Central memory CD8-positive, alpha-beta T cell (primary cell): ENCODE results near the gene ACKR4.
"Not testable (repeated sequence)": the region's sequence is repeated elsewhere in the genome, so short reads cannot be mapped to it uniquely, and the experiment has no call there.

Source experiments
- ATAC-seq: fragments of 150-1000 bp; cut with Tn5 transposase; replicated peaks from 2 replicates; pipeline ENCODE4 v1.10.0; 2022; ENCODE audit warnings: mild to moderate bottlenecking, moderate FRiP score, moderate number of reproducible peaks; ENCODE audit not compliant: poor library complexity, severe bottlenecking; ENCODE audit errors: extremely low read depth
- DNase-seq, 2 donors: peaks; one replicate each; pipeline ENCODE4 v3.0.0; 2021; ENCODE audit warnings: low spot score in 2 of 2
- H3K27ac Mint-ChIP-seq: one replicate; pipeline ENCODE4 v1.8.0; 2022; ENCODE audit warnings: low read depth, mild to moderate bottlenecking, moderate library complexity, mixed read lengths
- H3K27me3 Mint-ChIP-seq: one replicate; pipeline ENCODE4 v1.8.0; 2022; ENCODE audit warnings: mixed read lengths
- H3K36me3 Mint-ChIP-seq: one replicate; pipeline ENCODE4 v1.8.0; 2022; ENCODE audit warnings: mild to moderate bottlenecking, moderate library complexity, mixed read lengths; ENCODE audit not compliant: insufficient read depth
- H3K4me1 Mint-ChIP-seq: one replicate; pipeline ENCODE4 v1.8.0; 2022; ENCODE audit warnings: mixed read lengths
- H3K4me3 Mint-ChIP-seq: one replicate; pipeline ENCODE4 v1.8.0; 2022; ENCODE audit warnings: mild to moderate bottlenecking, moderate library complexity, mixed read lengths
- H3K9me3 Mint-ChIP-seq: one replicate; pipeline ENCODE4 v1.8.0; 2022; ENCODE audit warnings: mixed read lengths

ACKR4 gene

DNA sequence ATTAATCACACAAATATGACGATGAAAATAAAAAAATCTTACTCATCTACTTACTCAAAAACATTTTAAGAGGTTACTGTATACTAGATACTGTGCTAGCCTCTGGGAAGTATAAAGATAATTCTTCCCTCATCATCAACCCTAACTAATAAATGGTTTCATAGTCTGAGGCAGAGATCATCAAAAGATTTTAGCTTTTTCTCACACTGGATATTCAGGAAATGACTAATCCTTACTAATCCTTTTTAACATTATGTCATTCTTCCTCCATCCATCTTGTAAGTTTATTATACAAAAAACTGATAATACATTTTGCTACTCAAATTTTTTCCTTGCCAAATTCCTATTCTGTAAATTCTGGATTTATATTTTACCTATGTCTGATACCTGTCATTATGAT lies 32.9 kb downstream of the ACKR4 start:
- peaks cover 17% of the 10 kb centered on the region for H3K36me3 Mint-ChIP-seq
- H3K27me3 Mint-ChIP-seq = no peaks in the 10 kb centered on the region
- H3K4me3 Mint-ChIP-seq = no peak overlapping the region
- no peaks in the 10 kb centered on the region for H3K4me1 Mint-ChIP-seq
- H3K27ac Mint-ChIP-seq = no peak overlapping the region
- ATAC-seq (no peak), DNase-seq (no peak)
- no peaks in the 10 kb centered on the region for H3K9me3 Mint-ChIP-seq

DNA sequence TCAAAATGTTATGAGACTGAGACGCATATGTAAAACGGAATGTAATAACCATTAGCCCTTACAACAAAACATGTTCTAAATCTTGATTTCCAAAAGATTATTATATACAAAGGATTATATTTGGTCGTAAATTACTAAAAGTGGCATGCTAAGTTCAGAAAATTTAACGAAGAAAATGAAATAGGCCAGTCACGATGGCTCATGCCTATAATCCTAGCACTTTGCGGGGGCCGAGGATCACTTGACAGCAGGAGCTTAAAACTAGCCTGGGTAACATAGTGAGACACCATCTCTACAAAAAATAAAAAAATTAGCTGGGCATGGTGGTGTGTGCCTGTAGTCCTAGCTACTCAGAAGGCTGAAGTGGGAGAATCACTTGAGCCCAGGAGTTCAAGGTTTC lies 33.5 kb downstream of the ACKR4 start:
- Mint-ChIP-seq H3K27ac (no peak overlapping the region), H3K36me3 (peaks cover 19% of the 10 kb centered on the region), H3K27me3 (no peaks in the 10 kb centered on the region), H3K9me3 (no peaks in the 10 kb centered on the region), H3K4me1 (no peaks in the 10 kb centered on the region), H3K4me3 (no peak overlapping the region)
- DNase-seq = no peak
- no peak for ATAC-seq

DNA sequence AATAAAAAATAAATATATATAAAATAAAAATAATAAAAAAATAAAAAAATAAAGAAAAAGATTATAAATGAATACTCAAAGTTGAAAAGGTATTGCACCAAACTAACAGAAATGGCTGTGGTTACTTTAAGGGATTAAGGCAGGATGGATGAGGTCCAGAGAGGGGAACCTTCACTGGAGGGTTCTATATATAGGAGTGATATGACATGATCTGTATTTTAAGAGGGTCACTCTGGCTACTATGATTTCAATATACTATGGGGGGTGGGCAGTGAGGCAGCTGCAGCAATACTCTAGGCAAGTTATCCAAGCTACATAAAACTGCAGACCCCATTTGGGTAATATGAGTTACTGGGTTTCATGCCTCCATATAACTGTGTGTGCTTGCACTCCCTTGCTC lies 38.0 kb downstream of the ACKR4 start:
- Mint-ChIP-seq H3K4me3 (no peak overlapping the region), H3K36me3 (peaks cover 20% of the 10 kb centered on the region), H3K4me1 (no peaks in the 10 kb centered on the region), H3K9me3 (no peaks in the 10 kb centered on the region), H3K27me3 (no peaks in the 10 kb centered on the region), H3K27ac (no peak overlapping the region)
- DNase-seq = no peak
- no peak for ATAC-seq

DNA sequence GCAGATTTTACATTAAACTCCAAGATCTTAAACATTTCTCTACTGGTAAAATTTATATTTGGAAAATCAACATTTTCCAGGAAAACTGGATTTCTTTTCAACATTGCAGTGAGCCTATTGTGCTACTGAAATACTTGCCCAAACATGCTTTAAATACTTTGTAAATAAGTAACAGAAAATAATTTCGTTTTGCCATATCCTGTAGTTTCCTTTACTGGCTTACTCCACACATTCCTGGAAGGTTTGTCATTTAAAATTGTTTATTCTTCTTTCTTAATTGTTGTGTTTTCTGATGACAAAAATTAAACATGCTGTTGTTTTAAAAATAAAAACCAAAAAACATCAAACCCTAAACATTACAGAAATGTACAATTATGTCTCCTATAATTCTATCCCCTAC lies 40.5 kb downstream of the ACKR4 start:
- Mint-ChIP-seq H3K4me1 (no peaks in the 10 kb centered on the region), H3K9me3 (no peaks in the 10 kb centered on the region), H3K27ac (no peak overlapping the region), H3K4me3 (no peak overlapping the region), H3K27me3 (no peaks in the 10 kb centered on the region), H3K36me3 (peaks cover 20% of the 10 kb centered on the region)
- no peak for DNase-seq
- no peak for ATAC-seq

DNA sequence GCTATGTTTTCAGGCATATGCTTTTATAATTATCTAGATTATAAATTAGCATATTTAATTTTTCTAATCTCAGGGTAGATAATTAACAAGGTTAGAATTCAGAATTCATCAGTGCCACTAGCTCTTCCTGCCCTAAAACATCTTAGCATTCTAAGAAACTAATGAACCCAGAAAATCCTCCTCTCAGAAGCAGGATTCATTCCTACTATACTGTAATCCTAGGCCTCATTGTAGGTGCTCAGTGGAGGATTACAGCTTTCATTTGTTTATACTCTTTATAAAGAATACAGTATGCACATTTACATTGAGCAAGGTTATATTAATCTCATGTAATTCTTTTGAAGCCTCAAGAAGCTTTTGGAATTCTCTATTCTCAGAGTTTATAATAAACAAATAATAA lies 41.6 kb downstream of the ACKR4 start:
- Mint-ChIP-seq H3K27ac (no peak overlapping the region), H3K27me3 (no peaks in the 10 kb centered on the region), H3K4me3 (no peak overlapping the region), H3K4me1 (no peaks in the 10 kb centered on the region), H3K9me3 (no peaks in the 10 kb centered on the region), H3K36me3 (peaks cover 17% of the 10 kb centered on the region)
- DNase-seq = no peak
- no peak for ATAC-seq

DNA sequence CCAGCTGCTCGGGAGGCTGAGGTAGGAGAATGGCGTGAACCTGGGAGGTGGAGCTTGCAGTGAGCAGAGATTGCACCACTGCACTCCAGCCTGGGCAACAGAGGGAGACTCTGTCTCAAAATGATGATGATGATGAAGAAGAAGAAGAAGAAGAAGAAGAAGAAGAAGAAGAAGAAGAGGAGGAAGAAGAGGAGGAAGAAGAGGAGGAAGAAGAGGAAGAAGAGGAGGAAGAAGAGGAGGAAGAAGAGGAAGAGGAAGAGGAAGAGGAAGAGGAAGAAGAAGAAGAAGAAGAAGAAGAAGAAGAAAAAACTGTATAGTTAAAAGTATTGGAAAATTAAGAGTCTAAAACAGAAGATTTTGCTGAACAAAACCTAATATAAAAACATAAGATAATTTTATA lies 44.4 kb downstream of the ACKR4 start:
- not testable (repeated sequence) for H3K4me3 Mint-ChIP-seq, H3K27ac Mint-ChIP-seq, H3K4me1 Mint-ChIP-seq, H3K27me3 Mint-ChIP-seq, ATAC-seq, H3K9me3 Mint-ChIP-seq, DNase-seq
- peaks cover 14% of the 10 kb centered on the region for H3K36me3 Mint-ChIP-seq

DNA sequence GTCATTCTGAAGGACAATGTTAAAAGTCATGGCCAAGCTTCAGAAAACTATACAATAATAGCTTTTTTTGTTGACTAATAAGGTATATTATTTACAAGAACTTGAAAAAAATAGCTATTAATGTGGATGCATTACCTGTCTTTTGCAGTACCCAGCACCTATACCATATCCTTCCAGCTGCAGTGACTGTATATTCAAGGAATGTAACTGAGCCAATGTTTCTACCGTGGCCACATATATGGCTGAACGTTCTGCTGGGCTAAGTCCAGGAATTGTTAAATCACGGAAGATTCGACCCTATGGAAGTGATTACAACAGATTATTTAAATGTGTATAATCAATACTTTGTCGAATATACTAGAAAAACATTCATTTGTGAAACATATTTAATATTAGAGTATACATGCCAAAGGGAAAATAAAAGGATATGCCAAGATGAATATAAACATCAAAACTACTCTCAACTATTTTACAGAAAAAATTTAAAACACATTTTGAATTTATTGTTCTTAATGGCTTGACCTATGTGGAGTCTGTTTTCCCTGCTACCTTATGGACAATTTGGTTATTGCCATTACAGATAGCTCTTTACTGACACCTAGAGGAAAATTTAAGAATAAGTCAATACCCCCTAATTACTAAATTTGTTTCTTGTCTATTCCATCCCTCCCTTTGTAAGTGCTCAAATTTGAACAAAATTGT lies 44.9 kb downstream of the ACKR4 start:
- Mint-ChIP-seq H3K36me3 (peaks cover 14% of the 10 kb centered on the region), H3K27ac (no peak overlapping the region), H3K27me3 (no peaks in the 10 kb centered on the region), H3K9me3 (no peaks in the 10 kb centered on the region), H3K4me1 (peaks cover 5% of the 10 kb centered on the region), H3K4me3 (no peak overlapping the region)
- DNase-seq (no peak), ATAC-seq (no peak)

DNA sequence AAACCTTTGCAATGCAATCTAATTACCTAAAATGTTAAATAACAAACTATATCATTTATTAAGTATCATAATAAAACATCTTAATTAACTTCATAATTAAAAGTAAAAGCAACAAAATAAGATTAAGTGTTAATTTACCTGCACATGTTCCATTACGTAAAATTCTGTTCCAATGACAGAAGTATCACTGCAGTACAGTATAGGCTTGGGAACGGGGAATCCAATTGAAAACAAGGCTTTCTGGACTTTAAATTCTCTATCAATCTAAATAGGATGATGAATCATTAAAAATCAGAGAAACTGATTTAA lies 45.4 kb downstream of the ACKR4 start:
- DNase-seq (no peak), ATAC-seq (no peak)
- H3K9me3 Mint-ChIP-seq = no peaks in the 10 kb centered on the region
- H3K27ac Mint-ChIP-seq = no peak overlapping the region
- H3K4me3 Mint-ChIP-seq = no peak overlapping the region
- peaks cover 14% of the 10 kb centered on the region for H3K36me3 Mint-ChIP-seq
- H3K4me1 Mint-ChIP-seq = peaks cover 5% of the 10 kb centered on the region
- no peaks in the 10 kb centered on the region for H3K27me3 Mint-ChIP-seq

DNA sequence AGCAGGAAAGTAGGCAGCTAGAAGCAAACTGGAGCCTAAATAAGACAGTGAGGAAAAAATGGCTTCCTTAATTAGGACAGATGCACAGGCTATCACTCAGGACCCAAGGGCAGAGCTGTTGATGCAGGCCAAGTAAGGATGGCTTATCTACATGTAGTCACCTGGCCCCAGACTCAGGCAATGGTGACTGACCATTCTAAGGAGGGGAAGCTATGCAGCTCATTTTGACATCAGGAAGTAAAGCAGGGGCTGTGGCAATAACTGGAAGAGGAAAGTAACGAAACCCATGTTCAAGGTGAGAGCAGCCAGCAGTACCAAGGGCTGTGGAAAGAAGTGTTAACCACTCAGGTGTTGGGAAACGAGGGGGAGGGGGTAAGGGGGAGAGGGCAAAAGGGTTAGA lies 46.3 kb downstream of the ACKR4 start:
- H3K36me3 Mint-ChIP-seq = peaks cover 13% of the 10 kb centered on the region
- no peaks in the 10 kb centered on the region for H3K9me3 Mint-ChIP-seq
- no peak for DNase-seq
- ATAC-seq = no peak
- H3K4me1 Mint-ChIP-seq = peaks cover 5% of the 10 kb centered on the region
- H3K27me3 Mint-ChIP-seq = no peaks in the 10 kb centered on the region
- H3K4me3 Mint-ChIP-seq = no peak overlapping the region
- no peak overlapping the region for H3K27ac Mint-ChIP-seq

DNA sequence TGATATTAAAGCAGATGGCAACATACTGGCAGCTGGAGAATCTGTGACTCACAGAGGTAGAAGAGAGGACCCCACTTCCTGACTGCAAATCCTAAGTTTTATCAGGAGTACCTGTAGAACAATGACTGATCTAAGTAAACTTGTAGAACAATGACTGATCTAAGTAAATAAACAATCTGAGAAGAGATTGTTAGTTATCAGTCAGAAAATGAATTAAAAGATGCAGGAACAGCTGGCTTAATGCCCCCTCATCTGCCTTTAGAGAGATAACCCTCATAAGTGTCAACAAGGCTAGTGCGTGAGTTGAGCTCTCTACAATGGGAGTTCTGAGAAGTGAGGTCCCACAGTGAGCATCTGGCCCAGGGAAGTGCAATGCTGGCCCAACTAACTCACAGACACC lies 48.0 kb downstream of the ACKR4 start:
- Mint-ChIP-seq H3K4me1 (peaks cover 5% of the 10 kb centered on the region), H3K4me3 (no peak overlapping the region), H3K9me3 (no peaks in the 10 kb centered on the region), H3K27me3 (no peaks in the 10 kb centered on the region), H3K27ac (no peak overlapping the region), H3K36me3 (peaks cover 6% of the 10 kb centered on the region)
- DNase-seq (no peak), ATAC-seq (no peak)

DNA sequence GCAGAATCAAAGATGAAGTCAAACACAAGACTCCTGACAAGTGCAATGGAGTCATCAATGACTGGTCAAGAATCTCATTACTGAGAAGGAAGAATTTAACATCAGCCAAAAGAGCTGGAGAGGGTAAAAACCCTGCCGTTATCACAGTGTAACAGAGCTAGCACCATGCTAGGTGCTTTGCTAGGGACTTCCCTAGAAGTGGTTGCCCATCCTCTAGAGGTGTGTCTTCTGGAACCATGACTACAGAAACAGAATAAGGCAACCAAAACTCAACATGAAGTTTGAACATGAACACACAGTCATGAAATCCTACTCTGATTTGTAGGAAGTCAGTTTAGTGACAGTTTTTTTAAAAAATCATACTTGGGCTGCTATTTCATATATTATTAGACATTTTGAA lies 53.1 kb downstream of the ACKR4 start:
- DNase-seq (no peak), ATAC-seq (no peak)
- Mint-ChIP-seq H3K4me1 (peaks cover 5% of the 10 kb centered on the region), H3K36me3 (no peaks in the 10 kb centered on the region), H3K4me3 (no peak overlapping the region), H3K27me3 (no peaks in the 10 kb centered on the region), H3K9me3 (no peaks in the 10 kb centered on the region), H3K27ac (no peak overlapping the region)
